Adrenal gland (tissue), 5 donors: ENCODE results near the gene XCL2.
"Not testable (repeated sequence)": the region's sequence is repeated elsewhere in the genome, so short reads cannot be mapped to it uniquely, and the experiment has no call there.

Experiments
- CTCF ChIP-seq, 6 experiments: fragments of 450-650 bp in 4 of 6; fragments of 200-600 bp in 2 of 6; sonication (generic) in 1 of 6; IDR thresholded peaks; 1 replicate in 5 of 6; 2 replicates in 1 of 6; pipeline versions ENCODE4 v1.5.1 to v1.8.0; 2016 to 2021; ENCODE audit warnings: antibody characterized with exemption in 6 of 6, mild to moderate bottlenecking in 2 of 6, moderate library complexity in 1 of 6
- POLR2A ChIP-seq, 2 donors: fragments of 450-650 bp; IDR thresholded peaks; one replicate each; pipeline ENCODE4 v1.6.1; 2017; ENCODE audit warnings: antibody characterized with exemption in 2 of 2, mild to moderate bottlenecking in 2 of 2, moderate library complexity in 1 of 2
- donor health status: DM: no; HTN: no; CAD: no.

GRCh38 chr1:168578531-168579185 is 34.9 kb upstream of the XCL2 start:
- not testable (repeated sequence) for TF ChIP-seq CTCF, POLR2A (IDR thresholded peaks at IDR 0.05)
